HG03565 (cell line): ENCODE results near the gene KDELR3.

Experiments used
- ATAC-seq: cut with Tn5 transposase; IDR thresholded peaks from one replicate; pipeline ENCODE4 v1.9.1; 2021; ENCODE audit warnings: mild to moderate bottlenecking, moderate library complexity; ENCODE audit not compliant: unreplicated experiment

KDELR3 gene

GRCh38 chr22:38481162-38481870 is 13.4 kb downstream of the KDELR3 start:
- ATAC-seq = no peak

GRCh38 chr22:38481871-38482332 is 14.0 kb downstream of the KDELR3 start:
- ATAC-seq = no peak

GRCh38 chr22:38482662-38483308 is 14.9 kb downstream of the KDELR3 start:
- no peak for ATAC-seq

GRCh38 chr22:38484244-38484643 is 16.3 kb downstream of the KDELR3 start:
- ATAC-seq = no peak

GRCh38 chr22:38485783-38486182 is 17.9 kb downstream of the KDELR3 start:
- ATAC-seq = no peak

GRCh38 chr22:38487946-38488345 is 20.1 kb downstream of the KDELR3 start:
- ATAC-seq = no peak

- no peak for ATAC-seq
Measured at GRCh38 chr22:38489142-38489541, 21.2 kb downstream of the KDELR3 start.

GRCh38 chr22:38489561-38490145 is 21.8 kb downstream of the KDELR3 start:
- ATAC-seq = no peak

GRCh38 chr22:38490475-38490874 is 22.6 kb downstream of the KDELR3 start:
- no peak for ATAC-seq

- no peak for ATAC-seq
Measured at GRCh38 chr22:38490915-38491314, 23.0 kb downstream of the KDELR3 start.

GRCh38 chr22:38491707-38492348 is 23.9 kb downstream of the KDELR3 start:
- no peak for ATAC-seq

- no peak for ATAC-seq
Measured at GRCh38 chr22:38494498-38494897, 26.6 kb downstream of the KDELR3 start.

GRCh38 chr22:38494939-38495338 is 27.0 kb downstream of the KDELR3 start:
- ATAC-seq = no peak

GRCh38 chr22:38497869-38498268 is 30.0 kb downstream of the KDELR3 start:
- no peak for ATAC-seq

- no peak for ATAC-seq
Measured at GRCh38 chr22:38501797-38502672, 34.1 kb downstream of the KDELR3 start.

GRCh38 chr22:38503021-38503420 is 35.1 kb downstream of the KDELR3 start:
- no peak for ATAC-seq

GRCh38 chr22:38504731-38505540 is 37.0 kb downstream of the KDELR3 start:
- no peak for ATAC-seq

GRCh38 chr22:38505541-38506117 is 37.7 kb downstream of the KDELR3 start:
- peak; percentile 18 for ATAC-seq
